ENCODE measurements around the gene FADS2. TPM values are rescaled to one million over a fixed set of nuclear protein-coding genes. Genes with fewer than 3 reads are reported as not detected.
A peak's percentile ranks its signal among the peaks of the same experiment; 100 is the strongest.

FADS2 gene
- total RNA-seq, 4 donors from 2014 or later, result 1.5 to 6.4 (median 4.0) TPM

- Histone ChIP-seq H3K27me3 (no peaks in the 10 kb centered on the region), H3K4me3 (no peak overlapping the region), H3K36me3 (no peaks in the 10 kb centered on the region), H3K9me3 (no peaks in the 10 kb centered on the region), H3K27ac (no peak overlapping the region), H3K4me1 (no peaks in the 10 kb centered on the region)
- DNase-seq, result no peak
- in situ Hi-C loops (cut with MboI; ENCODE audit: low sequenced_read_pairs in 4 of 4), result no loop called here
- intact Hi-C loops (cut with DNase I; ENCODE audit: low total_unique reads), result no loop called here
- no peak for TF ChIP-seq CTCF (IDR thresholded peaks at IDR 0.05 in 4 of 5, conservative IDR thresholded peaks at IDR 0.05 in 1 of 5)
- no peak for TF ChIP-seq POLR2A (IDR thresholded peaks at IDR 0.05)
- no peak for ATAC-seq
Observed at GRCh38 chr11:61842528-61842820, 14.4 kb downstream of the FADS2 start.

- Histone ChIP-seq H3K27ac (peak overlapping the region; percentile 0 to 52 (median 20)), H3K4me1 (no peaks in the 10 kb centered on the region), H3K27me3 (no peaks in the 10 kb centered on the region), H3K9me3 (no peaks in the 10 kb centered on the region), H3K36me3 (no peaks in the 10 kb centered on the region), H3K4me3 (no peak overlapping the region)
- ATAC-seq (no peak), DNase-seq (no peak)
- intact Hi-C loops (cut with DNase I; ENCODE audit: low total_unique reads), result no loop called here
- in situ Hi-C loops (cut with MboI; ENCODE audit: low sequenced_read_pairs in 4 of 4), result no loop called here
- no peak for TF ChIP-seq POLR2A (IDR thresholded peaks at IDR 0.05)
- no peak for TF ChIP-seq CTCF (IDR thresholded peaks at IDR 0.05 in 4 of 5, conservative IDR thresholded peaks at IDR 0.05 in 1 of 5)
Observed at GRCh38 chr11:61844909-61845565, 16.9 kb downstream of the FADS2 start.

GRCh38 chr11:61846362-61847020 is 18.4 kb downstream of the FADS2 start:
- H3K27me3 ChIP-seq, result peaks cover 0 to 2% (median 2%) of the 10 kb centered on the region in 3 donors
- H3K27ac ChIP-seq, result peak overlapping the region in 2 of 4 donors; percentile 52
- no peak for TF ChIP-seq POLR2A (IDR thresholded peaks at IDR 0.05)
- TF ChIP-seq CTCF (IDR thresholded peaks at IDR 0.05 in 4 of 5, conservative IDR thresholded peaks at IDR 0.05 in 1 of 5), result no peak
- H3K36me3 ChIP-seq, result no peaks in the 10 kb centered on the region
- ATAC-seq (peak; percentile 52 to 64), DNase-seq (no peak)
- intact Hi-C loops (cut with DNase I; ENCODE audit: low total_unique reads) (no loop called here), in situ Hi-C loops (cut with MboI; ENCODE audit: low sequenced_read_pairs in 4 of 4) (no loop called here)
- H3K4me1 ChIP-seq, result peaks cover 0 to 5% of the 10 kb centered on the region in 2 donors
- no peaks in the 10 kb centered on the region for H3K9me3 ChIP-seq
- no peak overlapping the region for H3K4me3 ChIP-seq

- Histone ChIP-seq H3K9me3 (no peaks in the 10 kb centered on the region), H3K4me3 (no peak overlapping the region), H3K27me3 (peaks cover 0 to 8% (median 2%) of the 10 kb centered on the region in 3 donors), H3K27ac (no peak overlapping the region), H3K4me1 (peaks cover 0 to 5% of the 10 kb centered on the region in 2 donors), H3K36me3 (no peaks in the 10 kb centered on the region)
- TF ChIP-seq CTCF (IDR thresholded peaks at IDR 0.05 in 4 of 5, conservative IDR thresholded peaks at IDR 0.05 in 1 of 5), result no peak
- TF ChIP-seq POLR2A (IDR thresholded peaks at IDR 0.05), result no peak
- in situ Hi-C loops (cut with MboI; ENCODE audit: low sequenced_read_pairs in 4 of 4) (no loop called here), intact Hi-C loops (cut with DNase I; ENCODE audit: low total_unique reads) (no loop called here)
- no peak for DNase-seq
- ATAC-seq, result no peak
Observed at GRCh38 chr11:61847914-61848581, 19.9 kb downstream of the FADS2 start.

Data from gastrocnemius medialis (tissue), 4 donors.